Body of pancreas (tissue), 4 donors: ENCODE measurements around the gene KCTD12. TPM values are rescaled to one million over a fixed set of nuclear protein-coding genes. Genes with fewer than 3 reads are reported as not detected.

Experiments
- ATAC-seq: fragments of 150-250 bp; one replicate; pipeline ENCODE4 v1.9.1; 2016
- DNase-seq, 4 donors: peaks; one replicate each; pipeline ENCODE4 v3.0.0-alpha.2; 2019
- H3K27ac ChIP-seq, 4 donors: fragments of 200-600 bp; sonication (generic); 1 replicate in 3 of 4; 2 replicates in 1 of 4; pipeline versions ENCODE4 v1.5.1 to v1.6.1; 2016 to 2019; ENCODE audit warnings: mild to moderate bottlenecking in 1 of 4, mixed read lengths in 1 of 4, moderate library complexity in 1 of 4
- H3K27me3 ChIP-seq, 2 donors: fragments of 200-600 bp; sonication (generic); one replicate each; pipeline ENCODE4 v1.6.0; 2016; ENCODE audit warnings: mild to moderate bottlenecking in 1 of 2
- H3K36me3 ChIP-seq, 2 donors: fragments of 200-600 bp; sonication (generic); replicated peaks in 1 of 2; 2 replicates each; pipeline ENCODE4 v1.5.1; 2016; ENCODE audit warnings: low read depth in 2 of 2; ENCODE audit not compliant: insufficient read depth in 1 of 2
- H3K4me1 ChIP-seq: fragments of 200-600 bp; sonication (generic); one replicate; pipeline ENCODE4 v1.6.0; 2016
- H3K4me3 ChIP-seq, 2 donors: fragments of 200-600 bp; sonication (generic); 1 replicate in 1 of 2; 2 replicates in 1 of 2; pipeline ENCODE4 v1.5.1; 2016 to 2019
- H3K9me3 ChIP-seq, 3 donors: fragments of 200-600 bp; sonication (generic); 1 replicate in 2 of 3; 2 replicates in 1 of 3; pipeline ENCODE4 v1.5.1; 2016
- POLR2A ChIP-seq, 3 donors: fragments of 450-650 bp; IDR thresholded peaks; one replicate each; pipeline ENCODE4 v1.6.1; 2016; ENCODE audit warnings: antibody characterized with exemption in 3 of 3, mild to moderate bottlenecking in 2 of 3
- WGBS, 2 donors: methylation state at CpG; one replicate each; pipeline ENCODE4 v1.1.5; 2017; 5-methylcytosine and 5-hydroxymethylcytosine counted together
- intact Hi-C: fragments of 100-400 bp; cut with DNase I; formaldehyde crosslinking; loops from one replicate; pipeline ENCODE4 v1.15.1; 2023
- total RNA-seq, 2 donors: library from RNA; depleted of rRNA; stranded (reverse); fragments of >200 nt; gene quantifications; one replicate each; pipeline ENCODE4 v1.1.0, GENCODE V29; 2016
- TF ChIP-seq, protein P1 (sequence below), 7 experiments: fragments of 450-650 bp in 4 of 7; fragments of 200-600 bp in 3 of 7; sonication (generic) in 3 of 7; IDR thresholded peaks; one replicate each; pipeline ENCODE4 v1.5.1; 2016 to 2019; ENCODE audit warnings: antibody characterized with exemption in 7 of 7

Gene KCTD12
- total RNA-seq, 2 donors from 2014 or later = 14.2 to 27.5 TPM

DNA sequence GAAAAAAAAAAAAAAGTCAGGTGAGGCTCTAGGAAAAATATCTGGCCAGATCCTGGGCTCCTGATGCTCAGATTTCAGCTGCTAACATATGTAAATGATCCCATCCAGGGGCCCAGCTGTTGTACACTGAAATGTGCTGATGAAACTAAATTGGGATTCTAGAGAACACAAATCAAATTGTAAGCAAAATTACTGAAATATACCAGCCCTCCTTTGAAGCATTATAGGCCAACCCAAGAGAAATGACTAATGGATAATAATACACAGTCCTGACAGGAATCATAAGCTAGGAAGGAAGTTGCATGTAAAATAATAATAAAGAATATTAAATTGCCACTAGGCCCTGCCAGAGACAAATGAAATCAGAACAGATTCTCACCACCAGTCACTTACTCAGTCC lies 17.8 kb downstream of the KCTD12 start:
- Histone ChIP-seq H3K36me3 (no peaks in the 10 kb centered on the region), H3K27me3 (no peaks in the 10 kb centered on the region), H3K4me1 (no peaks in the 10 kb centered on the region), H3K4me3 (no peak overlapping the region), H3K9me3 (no peaks in the 10 kb centered on the region), H3K27ac (no peak overlapping the region)
- DNase-seq = no peak
- TF ChIP-seq, protein P1, sequence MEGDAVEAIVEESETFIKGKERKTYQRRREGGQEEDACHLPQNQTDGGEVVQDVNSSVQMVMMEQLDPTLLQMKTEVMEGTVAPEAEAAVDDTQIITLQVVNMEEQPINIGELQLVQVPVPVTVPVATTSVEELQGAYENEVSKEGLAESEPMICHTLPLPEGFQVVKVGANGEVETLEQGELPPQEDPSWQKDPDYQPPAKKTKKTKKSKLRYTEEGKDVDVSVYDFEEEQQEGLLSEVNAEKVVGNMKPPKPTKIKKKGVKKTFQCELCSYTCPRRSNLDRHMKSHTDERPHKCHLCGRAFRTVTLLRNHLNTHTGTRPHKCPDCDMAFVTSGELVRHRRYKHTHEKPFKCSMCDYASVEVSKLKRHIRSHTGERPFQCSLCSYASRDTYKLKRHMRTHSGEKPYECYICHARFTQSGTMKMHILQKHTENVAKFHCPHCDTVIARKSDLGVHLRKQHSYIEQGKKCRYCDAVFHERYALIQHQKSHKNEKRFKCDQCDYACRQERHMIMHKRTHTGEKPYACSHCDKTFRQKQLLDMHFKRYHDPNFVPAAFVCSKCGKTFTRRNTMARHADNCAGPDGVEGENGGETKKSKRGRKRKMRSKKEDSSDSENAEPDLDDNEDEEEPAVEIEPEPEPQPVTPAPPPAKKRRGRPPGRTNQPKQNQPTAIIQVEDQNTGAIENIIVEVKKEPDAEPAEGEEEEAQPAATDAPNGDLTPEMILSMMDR (IDR thresholded peaks at IDR 0.05) = no peak
- no peak for TF ChIP-seq POLR2A (IDR thresholded peaks at IDR 0.05)
- intact Hi-C loops = no loop called here
- ATAC-seq = no peak

DNA sequence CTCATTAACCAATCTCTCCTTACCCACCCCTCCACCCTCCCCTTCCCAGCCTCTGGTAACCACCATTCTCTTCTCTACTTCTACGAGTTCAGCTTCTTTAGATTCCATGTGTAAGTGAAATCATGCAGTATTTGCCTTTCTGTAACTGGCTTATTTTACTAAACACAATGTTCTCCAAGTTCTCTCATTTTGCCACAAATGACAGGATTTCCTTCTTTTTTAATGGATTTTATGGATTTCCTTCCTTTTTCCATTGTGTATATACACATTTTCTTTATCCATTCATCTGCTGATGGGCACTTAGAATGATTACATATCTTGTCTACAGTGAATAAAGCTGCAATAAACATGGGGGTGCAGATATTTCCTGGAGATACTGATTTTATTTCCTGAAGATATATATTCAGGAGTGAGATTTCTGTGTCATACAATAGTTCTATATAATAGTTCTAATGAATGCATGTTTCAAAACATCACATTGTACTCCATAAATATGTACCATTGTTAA lies 20.2 kb downstream of the KCTD12 start:
- H3K9me3 ChIP-seq = no peaks in the 10 kb centered on the region
- TF ChIP-seq, protein P1 (IDR thresholded peaks at IDR 0.05) = no peak
- no peak for TF ChIP-seq POLR2A (IDR thresholded peaks at IDR 0.05)
- ATAC-seq (no peak), DNase-seq (no peak)
- WGBS, 2 donors = 54 to 64% methylated on average over 1 of the region's 1 CpG
- H3K36me3 ChIP-seq = no peaks in the 10 kb centered on the region
- no peak overlapping the region for H3K27ac ChIP-seq
- H3K27me3 ChIP-seq = no peaks in the 10 kb centered on the region
- H3K4me3 ChIP-seq = no peak overlapping the region
- H3K4me1 ChIP-seq = no peaks in the 10 kb centered on the region
- intact Hi-C loops = no loop called here

DNA sequence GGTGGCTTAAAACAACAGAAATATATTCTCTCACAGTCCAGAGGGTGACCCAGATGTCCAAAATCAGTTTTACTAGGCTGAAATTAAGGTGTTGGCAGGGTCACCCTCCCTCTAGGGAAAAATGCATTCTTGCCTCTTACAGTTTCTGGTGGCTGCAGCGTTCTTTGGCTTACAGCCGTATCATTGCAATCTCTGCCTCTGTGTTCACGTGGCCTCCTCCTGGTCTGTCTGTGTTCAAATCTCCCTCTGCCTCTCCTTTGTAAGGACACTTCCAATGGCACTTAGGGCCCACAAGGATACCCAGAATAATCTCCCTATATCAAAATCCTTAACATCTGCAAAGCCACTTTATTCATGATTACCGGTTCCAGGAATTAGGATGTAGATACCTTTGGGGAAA lies 21.1 kb downstream of the KCTD12 start:
- WGBS, 2 donors = 62 to 80% methylated on average over 4 of the region's 4 CpGs
- no peaks in the 10 kb centered on the region for H3K27me3 ChIP-seq
- no peaks in the 10 kb centered on the region for H3K9me3 ChIP-seq
- H3K4me1 ChIP-seq = no peaks in the 10 kb centered on the region
- intact Hi-C loops = no loop called here
- H3K4me3 ChIP-seq = no peak overlapping the region
- H3K36me3 ChIP-seq = no peaks in the 10 kb centered on the region
- H3K27ac ChIP-seq = no peak overlapping the region
- TF ChIP-seq, protein P1 (IDR thresholded peaks at IDR 0.05) = no peak
- TF ChIP-seq POLR2A (IDR thresholded peaks at IDR 0.05) = no peak
- DNase-seq = no peak
- no peak for ATAC-seq

DNA sequence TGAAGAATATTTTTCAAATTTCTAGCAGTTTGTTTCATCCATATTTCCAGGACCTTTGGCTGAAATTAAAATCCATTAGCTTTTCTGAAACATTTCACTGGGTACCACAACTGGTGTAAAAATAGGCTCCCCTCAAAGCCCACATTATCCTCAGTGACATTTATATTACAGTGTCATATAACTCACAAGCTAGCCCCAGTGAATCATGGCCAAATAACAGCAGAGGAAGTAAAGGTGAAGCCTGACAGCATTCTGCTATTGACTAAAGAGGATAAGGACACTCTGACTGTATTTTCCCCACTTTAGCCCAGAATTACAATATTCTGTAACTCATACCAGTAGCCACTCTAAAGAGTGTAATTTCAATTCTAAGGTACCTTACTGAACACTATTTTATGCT lies 21.9 kb downstream of the KCTD12 start:
- DNase-seq = no peak
- H3K9me3 ChIP-seq = no peaks in the 10 kb centered on the region
- TF ChIP-seq POLR2A (IDR thresholded peaks at IDR 0.05) = no peak
- TF ChIP-seq, protein P1 (IDR thresholded peaks at IDR 0.05) = no peak

DNA sequence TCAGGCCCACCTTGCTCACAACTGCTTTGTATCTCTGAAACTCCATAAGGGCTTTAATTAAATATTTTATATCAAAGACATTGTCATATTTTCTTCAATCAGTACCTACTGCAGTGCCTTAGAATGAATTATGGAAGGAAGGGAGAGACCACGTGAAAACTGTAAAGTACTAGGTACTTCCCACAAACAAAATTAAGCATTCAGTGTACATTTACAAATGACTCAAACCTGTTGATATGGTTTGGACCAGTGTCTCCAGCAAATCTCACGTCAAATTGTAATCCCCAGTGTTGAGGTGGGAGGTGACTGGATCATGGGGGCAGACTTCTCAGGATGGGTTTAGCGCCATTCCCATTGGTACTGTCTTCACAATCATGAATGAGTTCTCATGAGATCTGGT lies 23.2 kb downstream of the KCTD12 start:
- TF ChIP-seq, protein P1 (IDR thresholded peaks at IDR 0.05) = no peak
- no peak for TF ChIP-seq POLR2A (IDR thresholded peaks at IDR 0.05)
- ATAC-seq (no peak), DNase-seq (no peak)
- H3K9me3 ChIP-seq = no peaks in the 10 kb centered on the region
- no peak overlapping the region for H3K27ac ChIP-seq
- intact Hi-C loops = no loop called here
- no peak overlapping the region for H3K4me3 ChIP-seq
- H3K4me1 ChIP-seq = no peaks in the 10 kb centered on the region
- no peaks in the 10 kb centered on the region for H3K36me3 ChIP-seq
- WGBS, 2 donors = 84 to 88% methylated on average over 3 of the region's 3 CpGs
- H3K27me3 ChIP-seq = no peaks in the 10 kb centered on the region

More for the DNA sequence above, 21.9 kb downstream of the KCTD12 start:
- Histone ChIP-seq H3K4me3 (no peak overlapping the region), H3K27me3 (no peaks in the 10 kb centered on the region), H3K27ac (no peak overlapping the region), H3K4me1 (no peaks in the 10 kb centered on the region), H3K36me3 (no peaks in the 10 kb centered on the region)
- intact Hi-C loops = no loop called here
- ATAC-seq = no peak
